A673 (cell line): ENCODE measurements around the gene RBM12. TPM values are rescaled to one million over a fixed set of nuclear protein-coding genes. Genes with fewer than 3 reads are reported as not detected.

Source experiments
- BruUV-seq: library from RNA; stranded (reverse); fragments of 400-500 nt; replicated peaks from 2 replicates; lab custom pipeline; 2021; lab: Mats Ljungman, UMichigan
- CTCF ChIA-PET: fragments of 300-600 bp; sonication (Branson Sonifier 250); formaldehyde crosslinking; loops from one replicate; lab custom pipeline; 2022; ENCODE audit warnings: antibody characterized with exemption; lab: Charles Lee
- POLR2A ChIA-PET: fragments of 300-600 bp; sonication (Branson Sonifier 250); formaldehyde crosslinking; loops from one replicate; lab custom pipeline; 2022; ENCODE audit warnings: antibody characterized with exemption; ENCODE audit not compliant: low non-redundant PET; lab: Charles Lee
- DNase-seq: peaks from one replicate; pipeline ENCODE4 v3.0.0-alpha.2; 2015; ENCODE audit warnings: low spot score
- H3K27ac ChIP-seq: fragments of 200-600 bp; sonication (generic); 2 replicates; pipeline ENCODE4 v1.5.1; 2016; ENCODE audit warnings: mixed run types, low read depth, mild to moderate bottlenecking, mixed read lengths, antibody characterized with exemption, low read length; ENCODE audit not compliant: poor library complexity, severe bottlenecking
- H3K27me3 ChIP-seq: fragments of 200-600 bp; sonication (generic); replicated peaks from 2 replicates; pipeline ENCODE4 v1.6.1; 2017; ENCODE audit warnings: mixed run types, low read depth, mild to moderate bottlenecking, mixed read lengths, antibody characterized with exemption, low read length; ENCODE audit not compliant: insufficient read depth, poor library complexity
- H3K36me3 ChIP-seq: fragments of 200-600 bp; sonication (generic); 2 replicates; pipeline ENCODE4 v1.6.1; 2016; ENCODE audit warnings: mixed run types, mild to moderate bottlenecking, mixed read lengths, antibody characterized with exemption, low read length; ENCODE audit not compliant: insufficient read depth, poor library complexity, severe bottlenecking
- H3K4me1 ChIP-seq: fragments of 200-600 bp; sonication (generic); 2 replicates; pipeline ENCODE4 v1.6.1; 2017; ENCODE audit warnings: mixed run types, mild to moderate bottlenecking, mixed read lengths, antibody characterized with exemption, low read length; ENCODE audit not compliant: insufficient read depth, poor library complexity, severe bottlenecking
- H3K4me3 ChIP-seq: fragments of 200-600 bp; sonication (generic); 2 replicates; pipeline ENCODE4 v1.5.1; 2016; ENCODE audit warnings: low read depth, mixed run types, mild to moderate bottlenecking, mixed read lengths, low read length; ENCODE audit not compliant: poor library complexity, severe bottlenecking
- H3K9me3 ChIP-seq: fragments of 200-600 bp; sonication (generic); 2 replicates; pipeline ENCODE4 v1.6.1; 2016; ENCODE audit warnings: mixed run types, low read depth, mild to moderate bottlenecking, mixed read lengths, antibody characterized with exemption, low read length; ENCODE audit not compliant: poor library complexity, severe bottlenecking
- EZH2 ChIP-seq: fragments of 200-600 bp; sonication (generic); IDR thresholded peaks from 2 replicates; pipeline ENCODE4 v1.6.1; 2017; ENCODE audit warnings: borderline replicate concordance, low read depth, mild to moderate bottlenecking, mixed read lengths, antibody characterized with exemption, low read length; ENCODE audit not compliant: poor library complexity, severe bottlenecking
- intact Hi-C: fragments of 100-400 bp; cut with micrococcal nuclease; formaldehyde crosslinking; loops from one replicate; pipeline ENCODE4 v1.10.0; 2022; ENCODE audit not compliant: unreplicated experiment
- total RNA-seq: library from RNA; stranded (reverse); gene quantifications from 2 replicates; pipeline ENCODE4 v1.2.3, GENCODE V29; 2021
- TF ChIP-seq, protein P1 (sequence below): fragments of 300-800, 200-600 bp; sonication (generic); conservative IDR thresholded peaks from 2 replicates; pipeline ENCODE4 v1.5.1; 2017; ENCODE audit warnings: low read depth, mild to moderate bottlenecking, antibody characterized with exemption, low read length, moderate library complexity, mixed read lengths

The RBM12 gene
- total RNA-seq, 1 experiment from 2014 or later = 124 TPM

DNA sequence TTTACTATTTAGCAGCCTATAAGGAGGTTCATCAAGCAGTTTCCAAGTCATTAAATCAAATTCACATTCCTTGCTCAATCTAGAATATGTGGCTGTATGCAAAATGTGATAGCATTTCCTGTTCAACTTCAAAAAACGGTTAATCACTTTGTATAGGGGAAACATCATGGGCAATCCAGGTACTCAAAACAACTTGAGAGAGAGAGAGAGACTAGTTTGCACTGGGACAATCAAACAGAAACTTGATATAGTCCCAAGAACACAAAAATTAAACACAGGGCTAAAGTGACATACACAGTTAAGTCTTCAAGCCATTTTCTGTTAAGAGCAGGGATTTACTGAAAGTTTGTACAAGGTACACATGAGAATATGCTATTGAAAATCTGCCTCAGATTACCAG, 7.4 kb downstream of the RBM12 start:
- CTCF ChIA-PET = no interaction called here
- H3K27me3 ChIP-seq = no peaks in the 10 kb centered on the region
- intact Hi-C loops = no loop called here
- TF ChIP-seq EZH2 = no peak
- TF ChIP-seq, protein P1, sequence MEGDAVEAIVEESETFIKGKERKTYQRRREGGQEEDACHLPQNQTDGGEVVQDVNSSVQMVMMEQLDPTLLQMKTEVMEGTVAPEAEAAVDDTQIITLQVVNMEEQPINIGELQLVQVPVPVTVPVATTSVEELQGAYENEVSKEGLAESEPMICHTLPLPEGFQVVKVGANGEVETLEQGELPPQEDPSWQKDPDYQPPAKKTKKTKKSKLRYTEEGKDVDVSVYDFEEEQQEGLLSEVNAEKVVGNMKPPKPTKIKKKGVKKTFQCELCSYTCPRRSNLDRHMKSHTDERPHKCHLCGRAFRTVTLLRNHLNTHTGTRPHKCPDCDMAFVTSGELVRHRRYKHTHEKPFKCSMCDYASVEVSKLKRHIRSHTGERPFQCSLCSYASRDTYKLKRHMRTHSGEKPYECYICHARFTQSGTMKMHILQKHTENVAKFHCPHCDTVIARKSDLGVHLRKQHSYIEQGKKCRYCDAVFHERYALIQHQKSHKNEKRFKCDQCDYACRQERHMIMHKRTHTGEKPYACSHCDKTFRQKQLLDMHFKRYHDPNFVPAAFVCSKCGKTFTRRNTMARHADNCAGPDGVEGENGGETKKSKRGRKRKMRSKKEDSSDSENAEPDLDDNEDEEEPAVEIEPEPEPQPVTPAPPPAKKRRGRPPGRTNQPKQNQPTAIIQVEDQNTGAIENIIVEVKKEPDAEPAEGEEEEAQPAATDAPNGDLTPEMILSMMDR = no peak
- DNase-seq = no peak
- BruUV-seq = no TSS peak
- H3K27ac ChIP-seq = peak overlapping the region; percentile 35
- peaks cover 44% of the 10 kb centered on the region for H3K36me3 ChIP-seq
- POLR2A ChIA-PET = no interaction called here
- no peaks in the 10 kb centered on the region for H3K9me3 ChIP-seq
- peaks cover 23% of the 10 kb centered on the region for H3K4me1 ChIP-seq
- no peak overlapping the region for H3K4me3 ChIP-seq

DNA sequence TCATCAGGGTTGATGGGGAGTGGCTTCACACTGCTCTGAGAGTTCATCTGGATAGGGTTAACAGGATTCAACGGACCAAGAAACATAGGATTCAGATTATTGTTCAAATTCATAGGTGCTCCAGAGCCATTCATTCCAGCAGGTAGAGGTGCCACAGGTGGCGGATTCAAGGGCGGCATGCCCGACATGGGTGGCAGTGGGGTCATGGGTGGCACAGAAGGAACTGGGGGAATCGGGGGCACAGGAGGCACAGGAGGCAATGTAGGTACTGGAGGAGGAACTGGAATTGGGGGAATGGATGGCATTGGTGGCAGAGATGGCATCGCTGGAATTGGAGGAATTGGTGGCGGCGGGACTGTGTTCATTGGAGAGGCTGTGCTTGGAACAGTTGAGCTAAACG, 10.3 kb downstream of the RBM12 start:
- no peak for DNase-seq
- Histone ChIP-seq H3K36me3 (peaks cover 63% of the 10 kb centered on the region), H3K4me3 (no peak overlapping the region), H3K9me3 (no peaks in the 10 kb centered on the region), H3K4me1 (peaks cover 10% of the 10 kb centered on the region), H3K27me3 (no peaks in the 10 kb centered on the region), H3K27ac (no peak overlapping the region)
- no TSS peak for BruUV-seq
- TF ChIP-seq, protein P1 = no peak
- TF ChIP-seq EZH2 = no peak
- intact Hi-C loops = no loop called here
- ChIA-PET POLR2A (no interaction called here), CTCF (no interaction called here)

DNA sequence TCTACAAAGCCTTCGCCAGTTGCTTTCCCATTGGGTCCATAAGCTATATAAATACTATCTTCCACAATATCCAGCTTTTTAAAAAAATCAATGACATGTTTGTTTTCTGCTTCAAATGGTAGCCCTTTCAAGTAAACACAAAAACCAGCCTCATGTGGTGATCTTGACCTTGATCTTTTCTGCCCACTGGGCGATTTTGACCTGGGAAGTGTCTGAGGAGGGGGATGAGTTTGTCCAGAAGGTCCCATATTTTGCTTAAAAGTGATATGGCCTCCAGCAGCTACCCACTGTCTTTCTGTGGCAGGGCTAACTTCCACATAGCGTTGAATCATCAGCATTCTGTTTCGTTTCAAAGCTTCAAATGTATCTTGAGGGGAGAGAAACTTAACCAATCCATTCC, 10.8 kb downstream of the RBM12 start:
- Histone ChIP-seq H3K4me3 (no peak overlapping the region), H3K9me3 (no peaks in the 10 kb centered on the region), H3K27ac (no peak overlapping the region), H3K27me3 (no peaks in the 10 kb centered on the region), H3K4me1 (peaks cover 10% of the 10 kb centered on the region), H3K36me3 (peaks cover 67% of the 10 kb centered on the region)
- TF ChIP-seq, protein P1 = no peak
- no peak for DNase-seq
- CTCF ChIA-PET = no interaction called here
- intact Hi-C loops = no loop called here
- BruUV-seq = TSS peak; percentile 4
- POLR2A ChIA-PET = no interaction called here

DNA sequence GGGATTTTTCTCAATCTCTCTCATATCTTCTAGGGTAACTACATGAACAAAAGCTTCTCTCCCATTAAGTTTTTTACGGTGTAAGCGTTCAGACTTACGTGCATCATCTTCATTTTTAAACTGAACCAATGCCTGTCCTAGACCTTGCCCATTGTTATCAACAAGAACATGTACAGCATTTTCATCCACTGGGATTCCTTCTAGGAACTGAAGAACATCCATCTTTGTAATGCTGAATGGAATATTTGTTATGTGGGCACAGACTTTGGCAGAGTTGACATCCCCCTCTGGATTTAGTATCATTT, 11.3 kb downstream of the RBM12 start:
- no peak for DNase-seq
- TF ChIP-seq EZH2 = no peak
- TF ChIP-seq, protein P1 = no peak
- Histone ChIP-seq H3K36me3 (peaks cover 70% of the 10 kb centered on the region), H3K27me3 (no peaks in the 10 kb centered on the region), H3K27ac (no peak overlapping the region), H3K9me3 (no peaks in the 10 kb centered on the region), H3K4me1 (peaks cover 10% of the 10 kb centered on the region), H3K4me3 (no peak overlapping the region)
- BruUV-seq = no TSS peak
- CTCF ChIA-PET = no interaction called here
- POLR2A ChIA-PET = no interaction called here
- intact Hi-C loops = no loop called here
